HepG2 (cell line): ENCODE results near the gene COL4A2. TPM values are rescaled to one million over a fixed set of nuclear protein-coding genes. Genes with fewer than 3 reads are reported as not detected.

Source experiments
- ATAC-seq: fragments of 200-7000 bp; cut with Tn5 transposase; 3 replicates; pipeline ENCODE4 v1.9.1; 2020; ENCODE audit warnings: mild to moderate bottlenecking, moderate library complexity
- BruUV-seq: library from RNA; stranded (reverse); fragments of 400-500 nt; replicated peaks from 2 replicates; lab custom pipeline; 2021; lab: Mats Ljungman, UMichigan
- CTCF ChIA-PET: fragments of 300-600 bp; formaldehyde crosslinking; extraction: SDS; loops from one replicate; lab custom pipeline; 2021; ENCODE audit warnings: low total read pairs, inconsistent platforms, low intra/inter-chr PET ratio; lab: Yijun Ruan, JAX
- POLR2A ChIA-PET: fragments of 350-600 bp; sonication (Branson Sonifier 250); formaldehyde crosslinking; loops from one replicate; lab custom pipeline; 2020; ENCODE audit warnings: antibody characterized with exemption, inconsistent platforms; lab: Yijun Ruan, JAX
- DNase-seq: peaks from one replicate; pipeline ENCODE4 v3.0.0-alpha.2; 2015; ENCODE audit warnings: low spot score
- FAIRE-seq: peaks from 3 replicates; lab custom pipeline; 2011; peaks lifted over from hg19 to GRCh38; lab: Jason Lieb, UNC
- H2AFZ ChIP-seq: one replicate; pipeline ENCODE4 v1.6.1; 2011; ENCODE audit warnings: low read length, inconsistent platforms
- H3K27ac ChIP-seq: fragments of 300-600 bp; 3 replicates; pipeline ENCODE4 v1.8.0; 2011; ENCODE audit warnings: mixed run types, mild to moderate bottlenecking, mixed read lengths, low read length, inconsistent platforms; ENCODE audit not compliant: insufficient read depth; ENCODE audit errors: extremely low read length
- H3K27me3 ChIP-seq, 2 experiments: fragments of 200-600 bp in 1 of 2; 2 replicates in 1 of 2; 3 replicates in 1 of 2; pipeline versions ENCODE4 v1.6.0 to v1.8.0; 2011; ENCODE audit warnings: low read length in 2 of 2, mild to moderate bottlenecking in 2 of 2, moderate library complexity in 2 of 2, inconsistent platforms in 1 of 2; ENCODE audit not compliant: insufficient read depth in 2 of 2, control insufficient read depth in 1 of 2
- H3K36me3 ChIP-seq, 2 experiments: fragments of 200-600 bp in 1 of 2; replicated peaks in 1 of 2; 2 replicates in 1 of 2; 3 replicates in 1 of 2; pipeline versions ENCODE4 v1.5.1 to v1.8.0; 2011; ENCODE audit warnings: low read length in 2 of 2, inconsistent platforms in 1 of 2; ENCODE audit not compliant: insufficient read depth in 2 of 2, control insufficient read depth in 1 of 2
- H3K4me1 ChIP-seq: 2 replicates; pipeline ENCODE4 v1.5.1; 2012; ENCODE audit warnings: low read length, inconsistent platforms; ENCODE audit not compliant: insufficient read depth
- H3K4me2 ChIP-seq: 2 replicates; pipeline ENCODE4 v1.6.0; 2011; ENCODE audit warnings: low read depth, low read length, inconsistent platforms
- H3K4me3 ChIP-seq, 3 experiments: fragments of 200-600 bp in 1 of 3; sonication (generic), shearing (Covaris generic) in 1 of 3; replicated peaks in 1 of 3; 2 replicates each; pipeline ENCODE4 v1.5.1; 2011 to 2016; ENCODE audit warnings: low read length in 3 of 3, inconsistent platforms in 2 of 3, low read depth in 2 of 3, mild to moderate bottlenecking in 2 of 3, control low read depth in 1 of 3, mixed read lengths in 1 of 3; ENCODE audit not compliant: insufficient read depth in 1 of 3
- H3K79me2 ChIP-seq: one replicate; pipeline ENCODE4 v1.6.1; 2011; ENCODE audit warnings: low read length, inconsistent platforms; ENCODE audit not compliant: insufficient read depth
- H3K9ac ChIP-seq: 2 replicates; pipeline ENCODE4 v1.6.0; 2011; ENCODE audit warnings: mild to moderate bottlenecking, low read depth, low read length, inconsistent platforms; ENCODE audit not compliant: insufficient read depth
- H3K9me3 ChIP-seq: 2 replicates; pipeline ENCODE4 v1.5.1; 2012; ENCODE audit warnings: mild to moderate bottlenecking, low read length
- H4K20me1 ChIP-seq: 2 replicates; pipeline ENCODE4 v1.6.0; 2011; ENCODE audit warnings: inconsistent platforms, mild to moderate bottlenecking, low read length, moderate library complexity; ENCODE audit not compliant: insufficient read depth
- AKAP8 ChIP-seq: sonication (generic); formaldehyde crosslinking; IDR thresholded peaks from 2 replicates; pipeline ENCODE4 v1.5.1; 2020; ENCODE audit warnings: mild to moderate bottlenecking, missing genetic modification reagents
- CC2D1A ChIP-seq: sonication (generic); formaldehyde crosslinking; IDR thresholded peaks from 2 replicates; pipeline ENCODE4 v1.8.1; 2023; ENCODE audit warnings: mild to moderate bottlenecking, missing genetic modification reagents
- CREM ChIP-seq, 2 experiments: sonication (generic) in 1 of 2; formaldehyde crosslinking in 1 of 2; IDR thresholded peaks; 2 replicates each; pipeline versions ENCODE4 v1.4.0 to v1.6.1; 2016 to 2020; ENCODE audit warnings: antibody characterized with exemption in 1 of 2, mild to moderate bottlenecking in 1 of 2, missing genetic modification reagents in 1 of 2
- DPF2 ChIP-seq: sonication (generic); formaldehyde crosslinking; IDR thresholded peaks from 2 replicates; pipeline ENCODE4 v1.4.0; 2020; ENCODE audit warnings: mild to moderate bottlenecking, low read depth, missing genetic modification reagents, borderline replicate concordance
- HDAC2 ChIP-seq: sonication (generic); formaldehyde crosslinking; IDR thresholded peaks from 2 replicates; pipeline ENCODE4 v1.4.0; 2020; ENCODE audit warnings: missing genetic modification reagents
- MIER2 ChIP-seq: IDR thresholded peaks from 2 replicates; pipeline ENCODE4 v1.6.1; 2016; ENCODE audit warnings: missing biosample characterization, missing genetic modification reagents
- SIX1 ChIP-seq: sonication (generic); formaldehyde crosslinking; IDR thresholded peaks from 2 replicates; pipeline ENCODE4 v1.4.0; 2020; ENCODE audit warnings: missing genetic modification reagents, borderline replicate concordance
- ZBTB42 ChIP-seq: sonication (generic); formaldehyde crosslinking; IDR thresholded peaks from 2 replicates; pipeline ENCODE4 v1.5.0; 2020; ENCODE audit warnings: mild to moderate bottlenecking, missing genetic modification reagents
- ZNF549 ChIP-seq: sonication (generic); formaldehyde crosslinking; IDR thresholded peaks from 2 replicates; pipeline ENCODE4 v1.5.0; 2020; ENCODE audit warnings: missing genetic modification reagents
- ZNF790 ChIP-seq: sonication (generic); formaldehyde crosslinking; IDR thresholded peaks from 2 replicates; pipeline ENCODE4 v1.8.0; 2022; ENCODE audit warnings: missing genetic modification reagents, mild to moderate bottlenecking, borderline replicate concordance
- ZNF891 ChIP-seq: sonication (generic); formaldehyde crosslinking; IDR thresholded peaks from 2 replicates; pipeline ENCODE4 v1.5.0; 2020; ENCODE audit warnings: mild to moderate bottlenecking, missing genetic modification reagents
- WGBS: methylation state at CpG from one replicate; pipeline ENCODE4 v1.1.6; 2017; ENCODE audit warnings: low lambda C conversion rate; 5-methylcytosine and 5-hydroxymethylcytosine counted together
- in situ Hi-C: cut with HindIII; loops from 2 replicates; pipeline ENCODE4 v1.10.0; 2017; ENCODE audit warnings: low pct_unique_long_range_greater_than_20kb; ENCODE audit not compliant: extremely low pct_ligation_motif_present
- intact Hi-C: fragments of 100-400 bp; cut with micrococcal nuclease; formaldehyde crosslinking; loops from one replicate; pipeline ENCODE4 v1.10.0; 2022; ENCODE audit not compliant: unreplicated experiment
- polyA plus RNA-seq, 8 experiments: library from polyadenylated mRNA; depleted of rRNA in 3 of 8; stranded (reverse) in 7 of 8; unstranded in 1 of 8; fragments of >200 nt; fragmentation: Illumina TruSeq in 4 of 8; extraction: Trizol in 4 of 8; gene quantifications; 2 replicates each; pipeline versions ENCODE4 v1.2.1 to v1.2.3, GENCODE V29; 2011 to 2016; ENCODE audit warnings: low read depth in 4 of 8, missing spikeins in 1 of 8, mixed read lengths in 1 of 8; ENCODE audit not compliant: insufficient read depth in 1 of 8
- total RNA-seq, 5 experiments: library from RNA; depleted of rRNA; stranded (reverse); fragments of >200 nt; fragmentation: Illumina TruSeq; extraction: Trizol; gene quantifications; 2 replicates each; pipeline ENCODE4 v1.2.3, GENCODE V29; 2016; ENCODE audit warnings: low read depth in 1 of 5
- TF ChIP-seq, protein P1 (sequence below): fragments of 450-650 bp; IDR thresholded peaks from 2 replicates; pipeline ENCODE4 v1.6.1; 2016
- TF ChIP-seq, protein P2 (sequence below): sonication (generic); formaldehyde crosslinking; IDR thresholded peaks from 2 replicates; pipeline ENCODE4 v1.4.0; 2020; ENCODE audit warnings: missing genetic modification reagents

The COL4A2 gene
- total and polyA plus RNA-seq, 2 of the 13 experiments (the other 11 are each of a cell fraction or from before 2014, with no cell fraction given), result 0.22 to 1.9 TPM

DNA sequence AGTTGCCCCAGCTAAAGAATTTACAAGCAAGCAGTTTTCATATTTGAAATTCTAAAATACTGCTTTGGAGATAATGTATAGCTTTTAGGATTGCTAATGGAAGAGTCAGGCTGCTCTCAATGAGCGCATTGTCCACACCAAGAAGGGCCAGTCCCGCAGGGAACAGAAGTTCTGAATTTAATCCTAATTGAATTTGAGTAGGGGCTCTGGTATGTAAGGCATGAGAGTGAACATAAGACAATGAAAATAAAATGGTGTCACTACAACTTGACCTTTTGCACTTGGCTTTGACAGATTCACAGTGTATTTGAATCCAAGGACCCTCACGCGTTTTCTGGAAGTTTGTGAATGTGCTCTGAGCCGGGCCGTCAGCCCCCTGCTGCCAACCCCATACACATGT is 221.8 kb downstream of the COL4A2 start:
- Histone ChIP-seq H3K9me3 (no peaks in the 10 kb centered on the region), H3K27me3 (no peaks in the 10 kb centered on the region), H3K4me1 (peaks cover 34% of the 10 kb centered on the region), H2AFZ (no peak overlapping the region), H4K20me1 (peaks cover 25% of the 10 kb centered on the region; the same call in 1 of the 2 replicates), H3K9ac (no peak overlapping the region), H3K27ac (no peak overlapping the region), H3K4me3 (no peak overlapping the region), H3K79me2 (peaks cover 22% of the 10 kb centered on the region), H3K36me3 (peaks cover 0 to 8% of the 10 kb centered on the region in 2 experiments; a peak in 4 of 5 replicates), H3K4me2 (no peak overlapping the region)
- FAIRE-seq (no peak), ATAC-seq (no peak), DNase-seq (no peak)
- TF ChIP-seq, protein P1, sequence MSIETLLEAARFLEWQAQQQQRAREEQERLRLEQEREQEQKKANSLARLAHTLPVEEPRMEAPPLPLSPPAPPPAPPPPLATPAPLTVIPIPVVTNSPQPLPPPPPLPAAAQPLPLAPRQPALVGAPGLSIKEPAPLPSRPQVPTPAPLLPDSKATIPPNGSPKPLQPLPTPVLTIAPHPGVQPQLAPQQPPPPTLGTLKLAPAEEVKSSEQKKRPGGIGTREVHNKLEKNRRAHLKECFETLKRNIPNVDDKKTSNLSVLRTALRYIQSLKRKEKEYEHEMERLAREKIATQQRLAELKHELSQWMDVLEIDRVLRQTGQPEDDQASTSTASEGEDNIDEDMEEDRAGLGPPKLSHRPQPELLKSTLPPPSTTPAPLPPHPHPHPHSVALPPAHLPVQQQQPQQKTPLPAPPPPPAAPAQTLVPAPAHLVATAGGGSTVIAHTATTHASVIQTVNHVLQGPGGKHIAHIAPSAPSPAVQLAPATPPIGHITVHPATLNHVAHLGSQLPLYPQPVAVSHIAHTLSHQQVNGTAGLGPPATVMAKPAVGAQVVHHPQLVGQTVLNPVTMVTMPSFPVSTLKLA, result no peak
- no peak for TF ChIP-seq SIX1 (CRISPR knock-in tag)
- TF ChIP-seq ZNF549, result no peak
- no peak for TF ChIP-seq MIER2 (CRISPR knock-in tag)
- CTCF ChIA-PET, result no interaction called here
- intact Hi-C loops, result no loop called here
- in situ Hi-C loops, result no loop called here
- 93% methylated on average over 6 of the region's 6 CpGs for WGBS
- no TSS peak for BruUV-seq
- POLR2A ChIA-PET, result no interaction called here

DNA sequence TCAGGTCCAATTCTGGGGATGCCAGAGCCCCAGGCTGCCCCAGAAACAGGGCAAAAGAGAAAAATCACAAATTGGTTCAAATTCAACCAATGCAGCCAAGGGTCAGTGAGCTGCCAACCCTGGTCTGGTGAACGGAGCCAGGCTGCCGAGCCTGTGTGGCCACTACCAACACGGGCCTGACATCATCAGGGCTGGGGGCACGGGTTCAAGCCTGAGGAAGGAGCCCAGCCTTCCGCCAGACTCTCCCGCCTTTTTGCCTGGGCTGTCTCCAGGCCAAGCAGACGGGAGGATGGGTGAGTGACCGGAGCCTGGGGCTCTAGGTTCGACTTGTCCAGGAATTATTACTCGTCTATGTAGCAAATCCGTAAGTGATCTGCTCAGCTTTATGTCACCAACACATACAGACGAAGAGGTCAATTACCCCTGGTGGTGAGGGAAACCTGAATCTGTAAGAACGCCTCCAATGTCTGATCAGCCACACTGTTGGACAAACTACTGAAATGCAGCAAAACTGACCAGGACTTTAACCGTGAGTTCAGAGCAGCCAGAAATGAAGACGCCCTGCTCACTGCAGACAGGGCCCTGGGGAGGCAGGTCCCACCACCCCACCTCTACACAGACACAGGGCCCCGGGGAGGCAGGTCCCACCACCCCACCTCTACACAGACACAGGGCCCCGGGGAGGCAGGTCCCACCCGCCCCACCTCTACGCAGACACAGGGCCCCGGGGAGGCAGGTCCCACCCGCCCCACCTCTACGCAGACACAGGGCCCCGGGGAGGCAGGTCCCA is 222.6 kb downstream of the COL4A2 start:
- no peak overlapping the region for H3K9ac ChIP-seq
- H3K4me1 ChIP-seq, result peaks cover 34% of the 10 kb centered on the region
- H2AFZ ChIP-seq, result no peak overlapping the region
- no peak overlapping the region for H3K4me2 ChIP-seq
- ChIA-PET POLR2A (no interaction called here), CTCF (no interaction called here)
- FAIRE-seq (no peak), DNase-seq (no peak), ATAC-seq (no peak)
- no peaks in the 10 kb centered on the region for H3K9me3 ChIP-seq
- no peak overlapping the region for H3K4me3 ChIP-seq
- H3K27ac ChIP-seq, result no peak overlapping the region
- H3K36me3 ChIP-seq, result peaks cover 0 to 8% of the 10 kb centered on the region in 2 experiments; a peak in 4 of 5 replicates
- no peaks in the 10 kb centered on the region for H3K27me3 ChIP-seq
- BruUV-seq, result no TSS peak
- H4K20me1 ChIP-seq, result peaks cover 30% of the 10 kb centered on the region; the same call in 1 of the 2 replicates
- in situ Hi-C loops (no loop called here), intact Hi-C loops (no loop called here)
- WGBS, result 90% methylated on average over 12 of the region's 23 CpGs
- peaks cover 27% of the 10 kb centered on the region for H3K79me2 ChIP-seq
- TF ChIP-seq CREM (IDR thresholded peaks at IDR 0.05), result no peak
- TF ChIP-seq CREM (CRISPR knock-in tag; IDR thresholded peaks at IDR 0.05), result no peak
- TF ChIP-seq ZBTB42, result no peak
- TF ChIP-seq, protein P2, sequence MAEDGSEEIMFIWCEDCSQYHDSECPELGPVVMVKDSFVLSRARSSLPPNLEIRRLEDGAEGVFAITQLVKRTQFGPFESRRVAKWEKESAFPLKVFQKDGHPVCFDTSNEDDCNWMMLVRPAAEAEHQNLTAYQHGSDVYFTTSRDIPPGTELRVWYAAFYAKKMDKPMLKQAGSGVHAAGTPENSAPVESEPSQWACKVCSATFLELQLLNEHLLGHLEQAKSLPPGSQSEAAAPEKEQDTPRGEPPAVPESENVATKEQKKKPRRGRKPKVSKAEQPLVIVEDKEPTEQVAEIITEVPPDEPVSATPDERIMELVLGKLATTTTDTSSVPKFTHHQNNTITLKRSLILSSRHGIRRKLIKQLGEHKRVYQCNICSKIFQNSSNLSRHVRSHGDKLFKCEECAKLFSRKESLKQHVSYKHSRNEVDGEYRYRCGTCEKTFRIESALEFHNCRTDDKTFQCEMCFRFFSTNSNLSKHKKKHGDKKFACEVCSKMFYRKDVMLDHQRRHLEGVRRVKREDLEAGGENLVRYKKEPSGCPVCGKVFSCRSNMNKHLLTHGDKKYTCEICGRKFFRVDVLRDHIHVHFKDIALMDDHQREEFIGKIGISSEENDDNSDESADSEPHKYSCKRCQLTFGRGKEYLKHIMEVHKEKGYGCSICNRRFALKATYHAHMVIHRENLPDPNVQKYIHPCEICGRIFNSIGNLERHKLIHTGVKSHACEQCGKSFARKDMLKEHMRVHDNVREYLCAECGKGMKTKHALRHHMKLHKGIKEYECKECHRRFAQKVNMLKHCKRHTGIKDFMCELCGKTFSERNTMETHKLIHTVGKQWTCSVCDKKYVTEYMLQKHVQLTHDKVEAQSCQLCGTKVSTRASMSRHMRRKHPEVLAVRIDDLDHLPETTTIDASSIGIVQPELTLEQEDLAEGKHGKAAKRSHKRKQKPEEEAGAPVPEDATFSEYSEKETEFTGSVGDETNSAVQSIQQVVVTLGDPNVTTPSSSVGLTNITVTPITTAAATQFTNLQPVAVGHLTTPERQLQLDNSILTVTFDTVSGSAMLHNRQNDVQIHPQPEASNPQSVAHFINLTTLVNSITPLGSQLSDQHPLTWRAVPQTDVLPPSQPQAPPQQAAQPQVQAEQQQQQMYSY, result no peak
- no peak for TF ChIP-seq AKAP8 (CRISPR knock-in tag)
- TF ChIP-seq CC2D1A (CRISPR knock-in tag), result no peak
- no peak for TF ChIP-seq HDAC2
- TF ChIP-seq DPF2 (CRISPR knock-in tag), result no peak
- no peak for TF ChIP-seq ZNF790
- no peak for TF ChIP-seq ZNF891 (CRISPR knock-in tag)
